BJ (cell line): ENCODE results near the gene G6PC1. TPM values are rescaled to one million over a fixed set of nuclear protein-coding genes. Genes with fewer than 3 reads are reported as not detected.

ENCODE experiments used
- CTCF ChIA-PET: fragments of 350-600 bp; formaldehyde crosslinking; extraction: SDS; loops from one replicate; lab custom pipeline; 2021; ENCODE audit warnings: antibody characterized with exemption, inconsistent platforms; lab: Yijun Ruan, JAX
- POLR2A ChIA-PET: fragments of 300-600 bp; sonication (Branson Sonifier 250); formaldehyde crosslinking; extraction: SDS; loops from one replicate; lab custom pipeline; 2021; ENCODE audit warnings: antibody characterized with exemption; lab: Charles Lee
- DNase-seq: peaks from one replicate; pipeline ENCODE4 v3.0.0-alpha.2; 2011; ENCODE audit warnings: low read depth
- H3K27me3 ChIP-seq: 2 replicates; pipeline ENCODE4 v1.6.0; 2011; ENCODE audit warnings: low read length; ENCODE audit not compliant: control insufficient read depth, insufficient read depth
- H3K36me3 ChIP-seq: 2 replicates; pipeline ENCODE4 v1.5.1; 2011; ENCODE audit warnings: low read length; ENCODE audit not compliant: control insufficient read depth, insufficient read depth
- H3K4me3 ChIP-seq: 2 replicates; pipeline ENCODE4 v1.5.1; 2011; ENCODE audit warnings: low read depth, mild to moderate bottlenecking, control low read depth, low read length
- CTCF ChIP-seq: IDR thresholded peaks from 2 replicates; pipeline ENCODE4 v1.5.1; 2011; ENCODE audit warnings: low read depth, mild to moderate bottlenecking, control low read depth, inconsistent platforms, low read length, moderate library complexity; ENCODE audit not compliant: insufficient read depth
- polyA plus RNA-seq: library from polyadenylated mRNA; depleted of rRNA; stranded (reverse); fragments of >200 nt; gene quantifications from 2 replicates; pipeline ENCODE4 v1.2.3, GENCODE V29; 2011

G6PC1 gene
- polyA plus RNA-seq, 1 experiment, result not detected

- ChIA-PET CTCF (no interaction called here), POLR2A (no interaction called here)
- H3K36me3 ChIP-seq, result no peaks in the 10 kb centered on the region
- TF ChIP-seq CTCF, result no peak
- no peak overlapping the region for H3K4me3 ChIP-seq
- DNase-seq, result no peak
- H3K27me3 ChIP-seq, result peaks cover 4% of the 10 kb centered on the region
Observed at GRCh38 chr17:42901535-42902229, 1.1 kb downstream of the G6PC1 start.

- no peak for DNase-seq
- Histone ChIP-seq H3K27me3 (peaks cover 15% of the 10 kb centered on the region), H3K4me3 (no peak overlapping the region), H3K36me3 (no peaks in the 10 kb centered on the region)
- TF ChIP-seq CTCF, result no peak
- ChIA-PET CTCF (no interaction called here), POLR2A (no interaction called here)
Observed at GRCh38 chr17:42904110-42904469, 3.5 kb downstream of the G6PC1 start.

GRCh38 chr17:42906772-42907446, 6.3 kb downstream of the G6PC1 start:
- no peak for TF ChIP-seq CTCF
- CTCF ChIA-PET, result no interaction called here
- H3K27me3 ChIP-seq, result peaks cover 14% of the 10 kb centered on the region
- POLR2A ChIA-PET, result interaction anchor here (0.5 kb wide), 1 partner anchor 12 kb away, joined by 8 read pairs; no protein-coding TSS in a partner anchor
- DNase-seq, result no peak
- H3K4me3 ChIP-seq, result no peak overlapping the region
- no peaks in the 10 kb centered on the region for H3K36me3 ChIP-seq

GRCh38 chr17:42908872-42909700, 8.5 kb downstream of the G6PC1 start:
- peaks cover 14% of the 10 kb centered on the region for H3K27me3 ChIP-seq
- H3K4me3 ChIP-seq, result no peak overlapping the region
- no peak for TF ChIP-seq CTCF
- ChIA-PET POLR2A (no interaction called here), CTCF (interaction anchor here (0.7 kb wide), 1 partner anchor 391 kb away, joined by 3 read pairs; no protein-coding TSS in a partner anchor)
- no peak for DNase-seq
- H3K36me3 ChIP-seq, result no peaks in the 10 kb centered on the region

- no peak overlapping the region for H3K4me3 ChIP-seq
- no peak for TF ChIP-seq CTCF
- no peaks in the 10 kb centered on the region for H3K36me3 ChIP-seq
- H3K27me3 ChIP-seq, result peaks cover 3% of the 10 kb centered on the region; the same call in 1 of the 2 replicates
- CTCF ChIA-PET, result interaction anchor here (0.7 kb wide), 1 partner anchor 32 kb away, joined by 3 read pairs; no protein-coding TSS in a partner anchor
- POLR2A ChIA-PET, result no interaction called here
- no peak for DNase-seq
Observed at GRCh38 chr17:42913522-42913921, 12.9 kb downstream of the G6PC1 start.
